ENCODE data around the gene TOX4. TPM values are rescaled to one million over a fixed set of nuclear protein-coding genes. Genes with fewer than 3 reads are reported as not detected.

Gene TOX4
- total RNA-seq, 4 donors from 2014 or later = 19.4 to 78.0 (median 59.0) TPM

DNA sequence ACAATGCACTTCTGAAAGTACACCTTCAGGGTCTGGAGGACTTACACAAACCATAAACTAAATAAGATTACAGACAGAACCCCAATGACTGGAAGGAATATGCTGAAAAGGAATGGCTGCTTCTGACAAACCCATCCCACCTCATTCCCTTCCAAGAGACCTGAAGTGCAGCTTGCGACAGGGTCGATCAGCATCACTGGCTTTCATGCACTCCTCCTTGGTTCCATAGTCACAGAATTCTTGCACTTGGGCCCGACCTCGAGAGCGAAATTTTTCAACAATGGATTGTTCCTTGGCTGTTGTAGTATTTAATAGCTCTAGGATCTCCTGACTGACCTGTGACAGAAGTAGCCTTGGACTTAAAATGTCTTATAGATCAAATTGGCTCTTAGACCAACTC, 24.6 kb downstream of the TOX4 start:
- Histone ChIP-seq H3K27ac (no peak overlapping the region), H3K4me3 (no peak overlapping the region)

DNA sequence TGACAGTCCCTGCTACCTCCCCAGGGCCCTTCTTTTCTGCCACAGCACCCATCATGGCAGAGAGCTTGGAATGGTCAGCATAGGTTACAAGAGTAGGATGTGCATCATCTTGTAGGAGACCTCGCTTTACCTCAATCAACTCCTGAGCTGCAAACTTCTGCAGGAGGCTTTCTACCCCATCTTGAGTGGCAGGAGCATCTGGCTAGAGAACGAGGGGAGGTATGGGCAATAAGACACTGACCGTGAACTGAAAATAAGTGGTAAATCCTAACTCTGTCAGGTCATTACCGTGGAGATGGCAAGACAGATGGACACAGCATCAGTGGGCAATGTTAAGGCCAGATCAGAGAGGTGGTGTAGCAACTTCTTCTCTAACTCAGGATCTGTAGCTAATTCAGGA, 26.4 kb downstream of the TOX4 start:
- Histone ChIP-seq H3K27ac (no peak overlapping the region), H3K4me3 (no peak overlapping the region), H3K36me3 (no peaks in the 10 kb centered on the region), H3K27me3 (no peaks in the 10 kb centered on the region), H3K9me3 (no peaks in the 10 kb centered on the region), H3K4me1 (no peaks in the 10 kb centered on the region)
- intact Hi-C loops (cut with DNase I; ENCODE audit: low total_unique reads) = no loop called here
- TF ChIP-seq POLR2A (IDR thresholded peaks at IDR 0.05) = no peak
- TF ChIP-seq, protein P1, sequence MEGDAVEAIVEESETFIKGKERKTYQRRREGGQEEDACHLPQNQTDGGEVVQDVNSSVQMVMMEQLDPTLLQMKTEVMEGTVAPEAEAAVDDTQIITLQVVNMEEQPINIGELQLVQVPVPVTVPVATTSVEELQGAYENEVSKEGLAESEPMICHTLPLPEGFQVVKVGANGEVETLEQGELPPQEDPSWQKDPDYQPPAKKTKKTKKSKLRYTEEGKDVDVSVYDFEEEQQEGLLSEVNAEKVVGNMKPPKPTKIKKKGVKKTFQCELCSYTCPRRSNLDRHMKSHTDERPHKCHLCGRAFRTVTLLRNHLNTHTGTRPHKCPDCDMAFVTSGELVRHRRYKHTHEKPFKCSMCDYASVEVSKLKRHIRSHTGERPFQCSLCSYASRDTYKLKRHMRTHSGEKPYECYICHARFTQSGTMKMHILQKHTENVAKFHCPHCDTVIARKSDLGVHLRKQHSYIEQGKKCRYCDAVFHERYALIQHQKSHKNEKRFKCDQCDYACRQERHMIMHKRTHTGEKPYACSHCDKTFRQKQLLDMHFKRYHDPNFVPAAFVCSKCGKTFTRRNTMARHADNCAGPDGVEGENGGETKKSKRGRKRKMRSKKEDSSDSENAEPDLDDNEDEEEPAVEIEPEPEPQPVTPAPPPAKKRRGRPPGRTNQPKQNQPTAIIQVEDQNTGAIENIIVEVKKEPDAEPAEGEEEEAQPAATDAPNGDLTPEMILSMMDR (IDR thresholded peaks at IDR 0.05) = no peak
- DNase-seq = no peak

More for the DNA sequence above, 24.6 kb downstream of the TOX4 start:
- DNase-seq = no peak
- no peaks in the 10 kb centered on the region for H3K4me1 ChIP-seq
- TF ChIP-seq POLR2A (IDR thresholded peaks at IDR 0.05) = no peak
- TF ChIP-seq, protein P1 (IDR thresholded peaks at IDR 0.05) = no peak
- H3K27me3 ChIP-seq = no peaks in the 10 kb centered on the region
- no peaks in the 10 kb centered on the region for H3K9me3 ChIP-seq
- intact Hi-C loops (cut with DNase I; ENCODE audit: low total_unique reads) = no loop called here
- no peaks in the 10 kb centered on the region for H3K36me3 ChIP-seq

DNA sequence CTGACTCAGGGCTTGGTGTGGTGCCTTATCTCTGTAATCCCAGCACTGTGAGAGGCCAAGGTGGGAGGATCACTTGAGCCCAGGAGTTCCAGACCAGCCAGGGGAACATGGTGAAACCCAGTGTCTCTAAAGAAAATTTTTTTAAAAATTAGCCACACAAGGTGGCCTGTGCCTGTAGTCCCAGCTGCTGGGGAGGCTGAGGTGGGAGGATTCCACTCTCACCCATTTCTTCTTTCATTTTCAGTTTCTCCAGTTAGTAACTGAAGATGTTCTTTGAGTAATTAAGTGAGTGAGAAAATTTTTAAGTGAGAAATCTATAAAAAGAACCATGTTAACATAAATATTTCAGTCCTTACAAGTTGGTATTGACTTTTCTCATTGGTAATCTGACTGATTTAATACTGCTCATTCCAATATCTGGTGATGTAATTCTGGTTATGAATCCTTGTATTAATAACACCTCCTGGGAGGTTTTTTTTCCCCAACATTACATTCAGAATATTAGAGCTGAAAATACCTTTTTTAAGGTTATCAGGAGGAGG, 28.1 kb downstream of the TOX4 start:
- H3K9me3 ChIP-seq = no peaks in the 10 kb centered on the region
- intact Hi-C loops (cut with DNase I; ENCODE audit: low total_unique reads) = no loop called here
- H3K27ac ChIP-seq = no peak overlapping the region
- no peaks in the 10 kb centered on the region for H3K36me3 ChIP-seq
- H3K27me3 ChIP-seq = no peaks in the 10 kb centered on the region
- H3K4me3 ChIP-seq = no peak overlapping the region
- H3K4me1 ChIP-seq = no peaks in the 10 kb centered on the region
- DNase-seq = no peak
- TF ChIP-seq, protein P1 (IDR thresholded peaks at IDR 0.05) = no peak
- no peak for TF ChIP-seq POLR2A (IDR thresholded peaks at IDR 0.05)

DNA sequence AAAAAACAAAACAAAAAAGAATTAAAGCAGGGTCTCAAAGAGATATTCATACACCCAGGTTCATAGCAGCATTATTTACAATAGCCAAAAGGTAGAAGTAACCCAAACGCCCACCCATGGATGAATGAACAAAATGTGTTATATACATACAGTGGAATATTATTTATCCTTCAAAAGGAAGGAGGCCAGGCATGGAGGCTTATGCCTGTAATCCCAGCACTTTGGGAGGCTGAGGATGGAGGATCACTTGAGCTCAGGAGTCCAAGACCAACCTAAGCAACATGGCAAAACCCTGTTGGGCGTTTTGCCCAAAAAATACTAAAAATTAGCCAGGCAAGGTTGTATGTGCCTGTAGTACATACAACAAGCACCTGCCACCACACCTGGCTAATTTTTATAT, 29.6 kb downstream of the TOX4 start:
- no peaks in the 10 kb centered on the region for H3K27me3 ChIP-seq
- intact Hi-C loops (cut with DNase I; ENCODE audit: low total_unique reads) = no loop called here
- TF ChIP-seq, protein P1 (IDR thresholded peaks at IDR 0.05) = no peak
- no peak for TF ChIP-seq POLR2A (IDR thresholded peaks at IDR 0.05)
- H3K4me3 ChIP-seq = no peak overlapping the region
- no peaks in the 10 kb centered on the region for H3K36me3 ChIP-seq
- no peak for DNase-seq
- H3K27ac ChIP-seq = no peak overlapping the region
- H3K9me3 ChIP-seq = no peaks in the 10 kb centered on the region
- no peaks in the 10 kb centered on the region for H3K4me1 ChIP-seq

DNA sequence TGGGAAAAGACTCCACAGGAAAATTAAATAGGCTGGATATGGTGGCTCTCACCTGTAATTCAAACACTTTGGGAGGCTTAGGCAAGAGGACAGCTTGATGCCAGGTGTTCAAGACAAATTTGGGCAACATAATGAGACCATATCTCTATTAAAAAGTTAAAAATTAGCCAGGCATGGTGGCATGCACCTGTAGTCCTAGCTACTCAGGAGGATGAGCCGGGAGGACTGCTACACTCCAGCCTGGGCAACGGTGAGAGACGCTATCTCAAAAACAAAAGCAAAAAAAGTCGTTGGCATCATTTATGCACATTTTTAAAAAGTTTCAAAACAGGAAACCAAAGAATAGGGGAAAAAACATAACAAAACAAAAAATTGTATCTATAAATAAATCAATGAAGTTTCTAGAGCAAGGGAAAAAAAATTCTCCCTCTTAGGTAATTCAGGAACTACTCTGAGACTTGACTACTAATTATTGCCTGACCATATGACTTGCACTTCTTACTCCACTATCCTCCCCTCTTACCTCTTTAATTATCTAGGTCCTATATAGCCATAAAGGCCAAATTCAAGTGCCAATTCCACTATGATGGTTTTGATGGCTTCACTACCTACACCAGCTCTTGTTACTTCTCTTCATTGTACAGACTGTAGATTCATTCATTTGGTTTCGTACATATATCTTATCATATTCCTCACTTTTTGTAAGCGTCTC, 32.6 kb downstream of the TOX4 start:
- intact Hi-C loops (cut with DNase I; ENCODE audit: low total_unique reads) = no loop called here
- TF ChIP-seq POLR2A (IDR thresholded peaks at IDR 0.05) = no peak
- TF ChIP-seq, protein P1 (IDR thresholded peaks at IDR 0.05) = no peak
- Histone ChIP-seq H3K36me3 (no peaks in the 10 kb centered on the region), H3K4me3 (peak overlapping the region in 1 of 2 donors; percentile 76), H3K27me3 (no peaks in the 10 kb centered on the region), H3K27ac (no peak overlapping the region), H3K4me1 (no peaks in the 10 kb centered on the region), H3K9me3 (no peaks in the 10 kb centered on the region)
- DNase-seq = no peak
